ENCODE data around the gene CPM.

DNA sequence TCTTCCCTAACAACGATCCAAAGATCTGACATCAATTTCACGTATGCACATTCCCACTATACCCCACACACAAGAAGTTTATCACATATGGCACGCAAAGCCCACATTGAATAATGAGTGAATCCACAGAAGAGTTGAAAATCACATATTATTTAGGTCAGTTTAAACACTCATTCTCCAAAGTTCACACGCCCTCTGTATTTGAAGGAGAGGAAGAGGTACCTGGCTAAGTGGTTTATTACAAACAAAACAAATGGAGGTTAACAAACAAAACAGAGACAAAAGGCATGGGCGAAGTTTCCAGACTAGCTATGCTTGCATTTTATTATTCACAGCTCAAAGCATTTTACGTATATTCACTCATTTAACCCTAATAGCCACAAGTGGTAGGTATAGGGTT, 41.8 kb downstream of the CPM start:
- TF ChIP-seq, protein P1, sequence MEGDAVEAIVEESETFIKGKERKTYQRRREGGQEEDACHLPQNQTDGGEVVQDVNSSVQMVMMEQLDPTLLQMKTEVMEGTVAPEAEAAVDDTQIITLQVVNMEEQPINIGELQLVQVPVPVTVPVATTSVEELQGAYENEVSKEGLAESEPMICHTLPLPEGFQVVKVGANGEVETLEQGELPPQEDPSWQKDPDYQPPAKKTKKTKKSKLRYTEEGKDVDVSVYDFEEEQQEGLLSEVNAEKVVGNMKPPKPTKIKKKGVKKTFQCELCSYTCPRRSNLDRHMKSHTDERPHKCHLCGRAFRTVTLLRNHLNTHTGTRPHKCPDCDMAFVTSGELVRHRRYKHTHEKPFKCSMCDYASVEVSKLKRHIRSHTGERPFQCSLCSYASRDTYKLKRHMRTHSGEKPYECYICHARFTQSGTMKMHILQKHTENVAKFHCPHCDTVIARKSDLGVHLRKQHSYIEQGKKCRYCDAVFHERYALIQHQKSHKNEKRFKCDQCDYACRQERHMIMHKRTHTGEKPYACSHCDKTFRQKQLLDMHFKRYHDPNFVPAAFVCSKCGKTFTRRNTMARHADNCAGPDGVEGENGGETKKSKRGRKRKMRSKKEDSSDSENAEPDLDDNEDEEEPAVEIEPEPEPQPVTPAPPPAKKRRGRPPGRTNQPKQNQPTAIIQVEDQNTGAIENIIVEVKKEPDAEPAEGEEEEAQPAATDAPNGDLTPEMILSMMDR (IDR thresholded peaks at IDR 0.05; ENCODE audit: extremely low read depth in 1 of 2, insufficient read depth in 1 of 2, low read depth in 1 of 2, low read length in 2 of 2): no peak
- TF ChIP-seq EZH2 (IDR thresholded peaks at IDR 0.05; ENCODE audit: borderline replicate concordance, low read depth, low read length, severe bottlenecking) (no peak), POLR2A (IDR thresholded peaks at IDR 0.05; ENCODE audit: low read depth, low read length) (no peak), MYC (IDR thresholded peaks at IDR 0.05; ENCODE audit: low read depth, low read length) (no peak), FOS (IDR thresholded peaks at IDR 0.05; ENCODE audit: borderline replicate concordance, insufficient read depth, low read length) (no peak), POLR2AphosphoS5 (IDR thresholded peaks at IDR 0.05; ENCODE audit: insufficient read depth, low read depth, low read length) (no peak), JUN (IDR thresholded peaks at IDR 0.05; ENCODE audit: borderline replicate concordance, insufficient read depth, insufficient read length, low read depth) (no peak), GATA2 (IDR thresholded peaks at IDR 0.05; ENCODE audit: insufficient read depth, insufficient read length, low read depth, low read length) (no peak)
- TF ChIP-seq, protein P2, sequence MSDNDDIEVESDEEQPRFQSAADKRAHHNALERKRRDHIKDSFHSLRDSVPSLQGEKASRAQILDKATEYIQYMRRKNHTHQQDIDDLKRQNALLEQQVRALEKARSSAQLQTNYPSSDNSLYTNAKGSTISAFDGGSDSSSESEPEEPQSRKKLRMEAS (IDR thresholded peaks at IDR 0.05; ENCODE audit: insufficient read depth, insufficient read length): no peak
